ENCODE results near the gene ATP1B1. TPM values are rescaled to one million over a fixed set of nuclear protein-coding genes. Genes with fewer than 3 reads are reported as not detected.

ATP1B1 gene
- polyA plus RNA-seq, 1 donor (not counting 4 experiments of a cell fraction or from before 2014, with no cell fraction given): 30.0 TPM

DNA sequence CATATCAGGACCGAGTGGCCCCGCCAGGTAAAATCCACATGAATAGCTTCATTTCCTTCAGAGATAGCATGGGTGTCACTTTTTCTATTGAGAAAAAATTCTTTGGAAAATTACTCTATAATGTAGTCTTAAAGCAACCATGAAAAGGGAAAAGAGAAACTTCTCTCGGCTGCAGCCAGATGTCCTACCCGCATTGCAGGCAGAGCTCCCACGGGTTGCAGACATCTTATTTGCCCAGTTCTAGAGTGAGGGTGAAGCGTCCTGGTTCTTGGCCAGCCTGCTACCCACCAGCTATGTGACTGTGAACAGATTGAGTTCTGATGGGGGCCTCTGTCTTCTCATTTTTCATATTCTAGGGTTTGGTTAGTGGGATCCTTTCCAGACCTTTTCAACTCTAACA lies 5.0 kb downstream of the ATP1B1 start:
- no peak for TF ChIP-seq EZH2 (IDR thresholded peaks at IDR 0.05; ENCODE audit: low read length)
- TF ChIP-seq, protein P1, sequence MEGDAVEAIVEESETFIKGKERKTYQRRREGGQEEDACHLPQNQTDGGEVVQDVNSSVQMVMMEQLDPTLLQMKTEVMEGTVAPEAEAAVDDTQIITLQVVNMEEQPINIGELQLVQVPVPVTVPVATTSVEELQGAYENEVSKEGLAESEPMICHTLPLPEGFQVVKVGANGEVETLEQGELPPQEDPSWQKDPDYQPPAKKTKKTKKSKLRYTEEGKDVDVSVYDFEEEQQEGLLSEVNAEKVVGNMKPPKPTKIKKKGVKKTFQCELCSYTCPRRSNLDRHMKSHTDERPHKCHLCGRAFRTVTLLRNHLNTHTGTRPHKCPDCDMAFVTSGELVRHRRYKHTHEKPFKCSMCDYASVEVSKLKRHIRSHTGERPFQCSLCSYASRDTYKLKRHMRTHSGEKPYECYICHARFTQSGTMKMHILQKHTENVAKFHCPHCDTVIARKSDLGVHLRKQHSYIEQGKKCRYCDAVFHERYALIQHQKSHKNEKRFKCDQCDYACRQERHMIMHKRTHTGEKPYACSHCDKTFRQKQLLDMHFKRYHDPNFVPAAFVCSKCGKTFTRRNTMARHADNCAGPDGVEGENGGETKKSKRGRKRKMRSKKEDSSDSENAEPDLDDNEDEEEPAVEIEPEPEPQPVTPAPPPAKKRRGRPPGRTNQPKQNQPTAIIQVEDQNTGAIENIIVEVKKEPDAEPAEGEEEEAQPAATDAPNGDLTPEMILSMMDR (optimal IDR thresholded peaks at IDR 0.05 in 1 of 3, IDR thresholded peaks at IDR 0.05 in 1 of 3, conservative IDR thresholded peaks at IDR 0.05 in 1 of 3; ENCODE audit: extremely low read depth in 1 of 3, insufficient read depth in 2 of 3, low read length in 3 of 3): no peak
- H3K4me3 ChIP-seq (ENCODE audit: control insufficient read depth in 2 of 3, extremely low read depth in 1 of 3, insufficient read depth in 2 of 3, low read depth in 1 of 3, low read length in 3 of 3): no peak overlapping the region
- DNase-seq (ENCODE audit: low read depth, low spot score) (no peak), FAIRE-seq (no peak)
- H3K27ac ChIP-seq (ENCODE audit: control insufficient read depth, insufficient read depth, low read length): no peak overlapping the region
- dilution Hi-C loops (cut with MboI; ENCODE audit: extremely low pct_ligation_motif_present, low sequenced_read_pairs): no loop called here
- H3K79me2 ChIP-seq (ENCODE audit: control insufficient read depth, insufficient read depth, low read length): peaks cover 52% of the 10 kb centered on the region
- H3K9me1 ChIP-seq (ENCODE audit: control insufficient read depth, extremely low read depth, insufficient read depth, low read length): no peaks in the 10 kb centered on the region
- H3K9me3 ChIP-seq (ENCODE audit: control insufficient read depth, low read depth, low read length): no peaks in the 10 kb centered on the region
- H3K27me3 ChIP-seq (ENCODE audit: control insufficient read depth, extremely low read depth, insufficient read depth, low read length): no peaks in the 10 kb centered on the region
- peaks cover 0 to 4% of the 10 kb centered on the region in 2 experiments for H3K36me3 ChIP-seq (ENCODE audit: control insufficient read depth in 2 of 2, extremely low read depth in 1 of 2, insufficient read depth in 2 of 2, low read length in 2 of 2)
- H4K20me1 ChIP-seq (ENCODE audit: control insufficient read depth, extremely low read depth, insufficient read depth, low read length): no peaks in the 10 kb centered on the region
- H2AFZ ChIP-seq (ENCODE audit: control insufficient read depth, low read length): no peak overlapping the region
- peaks cover 68% of the 10 kb centered on the region for H3K4me1 ChIP-seq (ENCODE audit: control insufficient read depth, extremely low read depth, insufficient read depth, low read length)
- no peak overlapping the region for H3K9ac ChIP-seq (ENCODE audit: control insufficient read depth, extremely low read depth, insufficient read depth, low read length)
- H3K4me2 ChIP-seq (ENCODE audit: control insufficient read depth, extremely low read depth, insufficient read depth, low read depth, low read length): no peak overlapping the region

DNA sequence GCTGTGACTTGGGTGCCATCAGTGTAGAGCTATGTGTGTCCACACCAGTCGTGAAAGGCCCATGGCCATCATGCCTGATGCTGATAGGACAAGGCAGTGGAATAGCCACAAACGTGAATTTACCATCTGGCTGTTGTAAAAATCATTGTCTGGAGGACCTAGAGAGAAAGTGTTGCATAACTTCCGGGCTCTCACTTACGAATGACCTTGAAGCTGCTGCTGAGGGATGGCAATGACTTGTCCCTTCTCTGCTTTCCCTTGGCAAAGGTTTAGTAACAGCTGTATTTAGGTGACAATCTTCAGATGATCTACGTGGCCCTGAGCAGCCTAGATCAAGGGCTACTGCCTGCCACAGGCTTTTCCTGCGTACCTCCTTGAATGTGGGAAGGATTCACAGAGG lies 5.8 kb downstream of the ATP1B1 start:
- no peaks in the 10 kb centered on the region for H3K9me1 ChIP-seq (ENCODE audit: control insufficient read depth, extremely low read depth, insufficient read depth, low read length)
- H3K9me3 ChIP-seq (ENCODE audit: control insufficient read depth, low read depth, low read length): no peaks in the 10 kb centered on the region
- H3K36me3 ChIP-seq (ENCODE audit: control insufficient read depth in 2 of 2, extremely low read depth in 1 of 2, insufficient read depth in 2 of 2, low read length in 2 of 2): peaks cover 0 to 4% of the 10 kb centered on the region in 2 experiments
- TF ChIP-seq, protein P1 (optimal IDR thresholded peaks at IDR 0.05 in 1 of 3, IDR thresholded peaks at IDR 0.05 in 1 of 3, conservative IDR thresholded peaks at IDR 0.05 in 1 of 3; ENCODE audit: extremely low read depth in 1 of 3, insufficient read depth in 2 of 3, low read length in 3 of 3): no peak
- TF ChIP-seq EZH2 (IDR thresholded peaks at IDR 0.05; ENCODE audit: low read length): no peak
- H2AFZ ChIP-seq (ENCODE audit: control insufficient read depth, low read length): no peak overlapping the region
- H4K20me1 ChIP-seq (ENCODE audit: control insufficient read depth, extremely low read depth, insufficient read depth, low read length): no peaks in the 10 kb centered on the region
- DNase-seq (ENCODE audit: low read depth, low spot score): no peak
- H3K4me1 ChIP-seq (ENCODE audit: control insufficient read depth, extremely low read depth, insufficient read depth, low read length): peaks cover 75% of the 10 kb centered on the region
- dilution Hi-C loops (cut with MboI; ENCODE audit: extremely low pct_ligation_motif_present, low sequenced_read_pairs): no loop called here
- H3K4me2 ChIP-seq (ENCODE audit: control insufficient read depth, extremely low read depth, insufficient read depth, low read depth, low read length): no peak overlapping the region
- no peak overlapping the region for H3K9ac ChIP-seq (ENCODE audit: control insufficient read depth, extremely low read depth, insufficient read depth, low read length)
- H3K79me2 ChIP-seq (ENCODE audit: control insufficient read depth, insufficient read depth, low read length): peaks cover 50% of the 10 kb centered on the region
- no peak overlapping the region for H3K4me3 ChIP-seq (ENCODE audit: control insufficient read depth in 2 of 3, extremely low read depth in 1 of 3, insufficient read depth in 2 of 3, low read depth in 1 of 3, low read length in 3 of 3)
- FAIRE-seq: no peak
- no peak overlapping the region for H3K27ac ChIP-seq (ENCODE audit: control insufficient read depth, insufficient read depth, low read length)
- H3K27me3 ChIP-seq (ENCODE audit: control insufficient read depth, extremely low read depth, insufficient read depth, low read length): no peaks in the 10 kb centered on the region
